ENCODE results near the gene TNIK. TPM values are rescaled to one million over a fixed set of nuclear protein-coding genes. Genes with fewer than 3 reads are reported as not detected.

TNIK gene
- total RNA-seq, 4 donors from 2014 or later = 32.9 to 41.7 (median 38.0) TPM

DNA sequence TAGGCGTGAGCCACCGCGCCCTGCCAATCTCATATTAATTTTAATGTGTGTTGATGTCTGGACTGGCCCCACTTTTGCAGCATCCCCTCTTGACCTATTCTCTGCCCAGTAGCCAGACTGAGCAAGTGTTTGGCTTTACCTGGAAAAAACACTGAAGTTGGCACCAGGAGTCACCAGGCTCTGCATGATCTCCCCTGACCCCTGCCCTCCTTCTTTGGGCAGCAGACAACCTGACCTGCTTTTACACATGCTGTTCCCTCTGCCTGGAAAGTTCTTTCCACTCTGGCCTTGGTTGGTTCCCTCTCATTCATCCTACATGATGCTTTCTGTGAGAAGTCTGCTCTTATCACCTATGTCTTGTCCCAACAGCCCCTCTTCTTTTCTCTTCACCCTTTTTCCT is 365.8 kb downstream of the TNIK start:
- ATAC-seq = no peak
- Histone ChIP-seq H3K9me3 (no peaks in the 10 kb centered on the region), H3K4me1 (peaks cover 6 to 32% (median 6%) of the 10 kb centered on the region in 3 donors), H3K4me3 (no peak overlapping the region), H3K27me3 (no peaks in the 10 kb centered on the region), H3K27ac (no peak overlapping the region), H3K36me3 (peaks cover 0 to 16% of the 10 kb centered on the region in 2 donors)
- 100% methylated on average over 2 of the region's 3 CpGs; no CpG with 5 or more reads in 1 of the 2 donors for WGBS, 2 donors (ENCODE audit: low coverage in 1 of 2)
- TF ChIP-seq EP300 (IDR thresholded peaks at IDR 0.05) = no peak
- TF ChIP-seq, protein P1, sequence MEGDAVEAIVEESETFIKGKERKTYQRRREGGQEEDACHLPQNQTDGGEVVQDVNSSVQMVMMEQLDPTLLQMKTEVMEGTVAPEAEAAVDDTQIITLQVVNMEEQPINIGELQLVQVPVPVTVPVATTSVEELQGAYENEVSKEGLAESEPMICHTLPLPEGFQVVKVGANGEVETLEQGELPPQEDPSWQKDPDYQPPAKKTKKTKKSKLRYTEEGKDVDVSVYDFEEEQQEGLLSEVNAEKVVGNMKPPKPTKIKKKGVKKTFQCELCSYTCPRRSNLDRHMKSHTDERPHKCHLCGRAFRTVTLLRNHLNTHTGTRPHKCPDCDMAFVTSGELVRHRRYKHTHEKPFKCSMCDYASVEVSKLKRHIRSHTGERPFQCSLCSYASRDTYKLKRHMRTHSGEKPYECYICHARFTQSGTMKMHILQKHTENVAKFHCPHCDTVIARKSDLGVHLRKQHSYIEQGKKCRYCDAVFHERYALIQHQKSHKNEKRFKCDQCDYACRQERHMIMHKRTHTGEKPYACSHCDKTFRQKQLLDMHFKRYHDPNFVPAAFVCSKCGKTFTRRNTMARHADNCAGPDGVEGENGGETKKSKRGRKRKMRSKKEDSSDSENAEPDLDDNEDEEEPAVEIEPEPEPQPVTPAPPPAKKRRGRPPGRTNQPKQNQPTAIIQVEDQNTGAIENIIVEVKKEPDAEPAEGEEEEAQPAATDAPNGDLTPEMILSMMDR (IDR thresholded peaks at IDR 0.05) = no peak
- TF ChIP-seq POLR2AphosphoS5 (IDR thresholded peaks at IDR 0.05) = no peak
- no peak for TF ChIP-seq POLR2A (IDR thresholded peaks at IDR 0.05)

DNA sequence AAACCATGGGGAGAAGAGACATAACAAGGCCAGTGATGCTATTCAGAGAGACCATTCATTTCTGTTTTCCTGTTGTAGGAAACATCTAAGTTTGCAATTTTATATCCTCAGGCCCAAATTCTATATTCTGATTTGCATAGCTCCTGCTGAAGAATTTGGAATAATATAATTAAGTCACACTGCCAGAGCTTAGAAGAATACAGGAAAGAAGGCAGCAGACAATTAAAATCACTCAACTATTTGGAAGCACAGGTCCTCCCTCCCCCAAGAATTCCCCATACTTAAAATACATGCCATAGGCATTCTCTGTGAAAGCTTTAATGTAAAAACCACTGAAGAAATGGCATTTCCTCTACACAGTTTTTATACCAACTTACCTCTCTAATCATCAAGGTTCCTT is 366.7 kb downstream of the TNIK start:
- H3K27me3 ChIP-seq = no peaks in the 10 kb centered on the region
- H3K9me3 ChIP-seq = no peaks in the 10 kb centered on the region
- peak overlapping the region in 1 of 4 donors; percentile 65 for H3K27ac ChIP-seq
- TF ChIP-seq POLR2AphosphoS5 (IDR thresholded peaks at IDR 0.05) (no peak), EP300 (IDR thresholded peaks at IDR 0.05) (no peak)
- peaks cover 10 to 41% (median 11%) of the 10 kb centered on the region in 3 donors for H3K4me1 ChIP-seq
- ATAC-seq = no peak
- peaks cover 0 to 7% of the 10 kb centered on the region in 2 donors for H3K36me3 ChIP-seq
- H3K4me3 ChIP-seq = no peak overlapping the region

DNA sequence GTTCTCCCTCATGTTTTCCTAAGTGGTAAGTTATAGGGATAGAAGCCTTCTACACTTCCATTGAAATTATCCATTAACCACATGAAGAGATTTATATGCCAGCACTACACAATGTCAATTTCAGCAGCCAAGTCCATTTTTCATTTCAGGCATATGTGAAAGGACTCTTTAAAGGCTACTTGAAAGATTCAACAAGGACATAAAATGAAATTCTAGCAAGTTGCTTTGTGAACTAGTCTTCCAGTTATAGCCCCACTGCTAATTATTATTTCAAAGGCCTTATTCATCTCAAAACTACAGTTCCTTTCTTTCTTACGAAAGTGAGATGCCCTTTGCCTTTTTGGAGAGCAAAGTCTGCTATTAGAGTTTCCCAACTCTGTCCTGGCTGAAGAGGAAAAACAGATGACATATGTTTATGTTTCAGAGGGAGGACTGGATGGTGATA is 367.7 kb downstream of the TNIK start:
- Histone ChIP-seq H3K27me3 (no peaks in the 10 kb centered on the region), H3K36me3 (peaks cover 0 to 5% of the 10 kb centered on the region in 2 donors), H3K4me1 (peaks cover 10 to 48% (median 11%) of the 10 kb centered on the region in 3 donors), H3K27ac (peak overlapping the region in 3 of 4 donors; percentile 34 to 65 (median 54)), H3K4me3 (no peak overlapping the region), H3K9me3 (no peaks in the 10 kb centered on the region)
- ATAC-seq = peak; percentile 68
- 7 to 25% methylated on average over 1 of the region's 1 CpG for WGBS, 2 donors (ENCODE audit: low coverage in 1 of 2)
- TF ChIP-seq EP300 (IDR thresholded peaks at IDR 0.05) (no peak), POLR2AphosphoS5 (IDR thresholded peaks at IDR 0.05) (peak; percentile 69), POLR2A (IDR thresholded peaks at IDR 0.05) (no peak)
- TF ChIP-seq, protein P1 (IDR thresholded peaks at IDR 0.05) = no peak

DNA sequence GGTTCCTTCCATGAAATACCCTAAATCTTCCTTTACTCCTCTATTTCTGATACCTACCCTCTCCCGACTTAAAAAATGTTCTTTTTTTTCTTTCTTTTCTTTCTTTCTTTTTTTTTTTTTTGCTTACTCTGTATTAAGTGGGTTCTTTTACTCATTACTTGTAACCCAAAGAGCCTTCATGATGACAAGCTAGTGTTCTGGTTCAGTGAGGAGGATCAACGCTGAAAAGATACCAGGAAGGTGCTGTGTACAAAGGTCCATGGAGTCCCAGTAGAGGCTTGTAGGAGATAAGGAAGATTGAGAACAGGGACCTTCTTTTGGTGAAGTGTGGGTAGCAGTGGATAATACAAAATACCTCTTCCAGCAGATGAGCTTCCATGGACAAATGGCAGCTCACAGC is 369.9 kb downstream of the TNIK start:
- peak overlapping the region in 1 of 4 donors; percentile 59 for H3K27ac ChIP-seq
- TF ChIP-seq EP300 (IDR thresholded peaks at IDR 0.05) = no peak
- TF ChIP-seq, protein P1 (IDR thresholded peaks at IDR 0.05) = no peak
- TF ChIP-seq POLR2A (IDR thresholded peaks at IDR 0.05) = no peak
- no peak for TF ChIP-seq POLR2AphosphoS5 (IDR thresholded peaks at IDR 0.05)
- no peak overlapping the region for H3K4me3 ChIP-seq
- H3K9me3 ChIP-seq = no peaks in the 10 kb centered on the region
- H3K36me3 ChIP-seq = peaks cover 0 to 23% of the 10 kb centered on the region in 2 donors
- peaks cover 10 to 48% (median 11%) of the 10 kb centered on the region in 3 donors for H3K4me1 ChIP-seq
- WGBS, 2 donors (ENCODE audit: low coverage in 1 of 2) = 92 to 94% methylated on average over 2 of the region's 2 CpGs
- ATAC-seq = no peak
- H3K27me3 ChIP-seq = no peaks in the 10 kb centered on the region

DNA sequence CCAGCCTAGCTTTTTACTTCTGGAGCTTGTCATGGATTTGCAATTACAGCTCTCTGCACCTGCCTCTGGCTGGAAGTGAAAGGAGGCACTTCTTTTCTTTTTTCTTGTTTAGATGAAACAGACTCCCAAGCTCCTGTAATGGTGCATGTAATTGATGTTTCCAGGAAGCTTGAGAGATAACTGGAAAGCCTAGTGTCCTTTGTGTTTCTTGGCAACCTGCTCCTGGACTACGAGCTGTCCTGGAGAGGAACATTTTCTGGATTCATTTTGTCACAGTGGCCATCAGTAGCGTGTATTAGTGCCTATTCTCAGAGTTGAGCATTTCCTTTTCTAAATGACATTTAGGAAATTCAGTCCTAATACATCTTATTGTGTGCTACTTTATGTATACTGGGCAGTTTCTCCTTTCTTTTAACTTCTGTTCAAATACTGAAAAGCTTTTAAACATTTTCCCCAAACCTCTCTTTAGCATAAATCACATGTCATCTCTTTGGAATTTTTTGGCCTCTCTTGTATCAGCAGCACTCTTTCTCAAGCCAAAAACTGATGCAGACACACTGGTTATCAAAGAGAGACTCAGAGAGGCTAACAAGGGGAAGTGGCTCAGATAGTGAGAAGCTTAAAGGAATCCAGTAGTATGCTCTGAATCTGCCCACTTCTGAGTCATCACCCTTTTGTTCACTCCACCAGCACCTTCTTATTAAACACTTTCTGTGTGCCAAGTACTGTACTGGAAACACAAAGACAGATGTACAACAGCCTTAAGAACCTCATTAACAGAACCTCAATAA is 371.0 kb downstream of the TNIK start:
- 27% methylated on average over 2 of the region's 2 CpGs; no CpG with 5 or more reads in 1 of the 2 donors for WGBS, 2 donors (ENCODE audit: low coverage in 1 of 2)
- ATAC-seq = peak; percentile 77
- H3K36me3 ChIP-seq = peaks cover 0 to 34% of the 10 kb centered on the region in 2 donors
- no peaks in the 10 kb centered on the region for H3K9me3 ChIP-seq
- H3K4me3 ChIP-seq = no peak overlapping the region
- no peaks in the 10 kb centered on the region for H3K27me3 ChIP-seq
- no peak for TF ChIP-seq POLR2A (IDR thresholded peaks at IDR 0.05)
- TF ChIP-seq, protein P1 (IDR thresholded peaks at IDR 0.05) = no peak
- no peak for TF ChIP-seq POLR2AphosphoS5 (IDR thresholded peaks at IDR 0.05)
- TF ChIP-seq EP300 (IDR thresholded peaks at IDR 0.05) = no peak
- peak overlapping the region; percentile 8 to 59 (median 21) for H3K27ac ChIP-seq
- peaks cover 10 to 48% (median 11%) of the 10 kb centered on the region in 3 donors for H3K4me1 ChIP-seq

Measured in gastroesophageal sphincter (tissue), 4 donors.